ENCODE data around the gene ZNF778. TPM values are rescaled to one million over a fixed set of nuclear protein-coding genes. Genes with fewer than 3 reads are reported as not detected.
"Not testable (repeated sequence)": the region's sequence is repeated elsewhere in the genome, so short reads cannot be mapped to it uniquely, and the experiment has no call there.

The ZNF778 gene
- total RNA-seq, 1 donor from 2014 or later: 10.3 TPM

- peaks cover 5% of the 10 kb centered on the region for H3K27me3 ChIP-seq (ENCODE audit: control insufficient read depth, insufficient read depth, low read length)
- H3K36me3 ChIP-seq (ENCODE audit: control insufficient read depth, insufficient read depth, low read length): no peaks in the 10 kb centered on the region
- H3K4me3 ChIP-seq (ENCODE audit: low read depth, low read length): no peak overlapping the region
- no peak for DNase-seq (ENCODE audit: low read depth)
- no peak for FAIRE-seq
- TF ChIP-seq CTCF (IDR thresholded peaks at IDR 0.05; ENCODE audit: insufficient read depth, low read length, severe bottlenecking): no peak
These were observed 28.0 kb upstream of the ZNF778 start for GRCh38 chr16:89189358-89190025.

GRCh38 chr16:89190150-89190958 lies 27.1 kb upstream of the ZNF778 start:
- no peak for DNase-seq (ENCODE audit: low read depth)
- peaks cover 5% of the 10 kb centered on the region for H3K27me3 ChIP-seq (ENCODE audit: control insufficient read depth, insufficient read depth, low read length)
- no peak for TF ChIP-seq CTCF (IDR thresholded peaks at IDR 0.05; ENCODE audit: insufficient read depth, low read length, severe bottlenecking)
- no peaks in the 10 kb centered on the region for H3K36me3 ChIP-seq (ENCODE audit: control insufficient read depth, insufficient read depth, low read length)
- FAIRE-seq: no peak
- no peak overlapping the region for H3K4me3 ChIP-seq (ENCODE audit: low read depth, low read length)

- no peak for TF ChIP-seq CTCF (IDR thresholded peaks at IDR 0.05; ENCODE audit: insufficient read depth, low read length, severe bottlenecking)
- DNase-seq (ENCODE audit: low read depth) (no peak), FAIRE-seq (peak; percentile 55)
- H3K4me3 ChIP-seq (ENCODE audit: low read depth, low read length): no peak overlapping the region
- no peaks in the 10 kb centered on the region for H3K36me3 ChIP-seq (ENCODE audit: control insufficient read depth, insufficient read depth, low read length)
- H3K27me3 ChIP-seq (ENCODE audit: control insufficient read depth, insufficient read depth, low read length): peaks cover 5% of the 10 kb centered on the region
These were observed 26.2 kb upstream of the ZNF778 start for GRCh38 chr16:89191033-89191900.

GRCh38 chr16:89191901-89192185 lies 25.7 kb upstream of the ZNF778 start:
- FAIRE-seq: no peak
- TF ChIP-seq CTCF (IDR thresholded peaks at IDR 0.05; ENCODE audit: insufficient read depth, low read length, severe bottlenecking): no peak
- DNase-seq (ENCODE audit: low read depth): no peak
- Histone ChIP-seq H3K36me3 (ENCODE audit: control insufficient read depth, insufficient read depth, low read length) (no peaks in the 10 kb centered on the region), H3K27me3 (ENCODE audit: control insufficient read depth, insufficient read depth, low read length) (peaks cover 5% of the 10 kb centered on the region), H3K4me3 (ENCODE audit: low read depth, low read length) (peak overlapping the region; percentile 37)

GRCh38 chr16:89192186-89192955 lies 25.1 kb upstream of the ZNF778 start:
- peak overlapping the region; percentile 37 for H3K4me3 ChIP-seq (ENCODE audit: low read depth, low read length)
- not testable (repeated sequence) for FAIRE-seq; H3K27me3 ChIP-seq (ENCODE audit: control insufficient read depth, insufficient read depth, low read length); H3K36me3 ChIP-seq (ENCODE audit: control insufficient read depth, insufficient read depth, low read length)
- peak; percentile 64 for DNase-seq (ENCODE audit: low read depth)

All from bronchial epithelial cell (primary cell).